GM21367 (cell line): ENCODE results near the gene EMILIN2.
"Not testable (repeated sequence)": the region's sequence is repeated elsewhere in the genome, so short reads cannot be mapped to it uniquely, and the experiment has no call there.

Source experiments
- ATAC-seq: cut with Tn5 transposase; IDR thresholded peaks from one replicate; pipeline ENCODE4 v1.9.1; 2021; ENCODE audit not compliant: unreplicated experiment

Gene EMILIN2

DNA sequence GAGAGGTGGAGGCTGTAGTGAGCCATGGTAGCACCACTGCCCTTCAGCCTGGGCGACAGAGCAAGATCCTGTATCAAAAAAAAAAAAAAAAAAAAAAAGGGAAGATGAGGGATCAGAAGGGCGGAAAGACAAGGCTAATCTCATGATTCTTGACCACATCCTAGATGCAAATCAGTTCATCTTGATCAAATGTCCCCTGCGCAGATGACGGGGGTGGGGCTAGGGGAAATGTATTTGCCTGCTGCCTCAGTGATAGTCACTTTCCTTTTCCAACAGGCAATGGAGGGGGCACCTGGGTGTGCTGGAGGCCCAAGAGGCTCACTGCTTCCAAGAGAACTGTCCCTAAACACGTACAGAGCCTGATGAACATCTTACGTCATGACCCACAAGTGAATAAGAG is 3.7 kb upstream of the EMILIN2 start:
- no peak for ATAC-seq

DNA sequence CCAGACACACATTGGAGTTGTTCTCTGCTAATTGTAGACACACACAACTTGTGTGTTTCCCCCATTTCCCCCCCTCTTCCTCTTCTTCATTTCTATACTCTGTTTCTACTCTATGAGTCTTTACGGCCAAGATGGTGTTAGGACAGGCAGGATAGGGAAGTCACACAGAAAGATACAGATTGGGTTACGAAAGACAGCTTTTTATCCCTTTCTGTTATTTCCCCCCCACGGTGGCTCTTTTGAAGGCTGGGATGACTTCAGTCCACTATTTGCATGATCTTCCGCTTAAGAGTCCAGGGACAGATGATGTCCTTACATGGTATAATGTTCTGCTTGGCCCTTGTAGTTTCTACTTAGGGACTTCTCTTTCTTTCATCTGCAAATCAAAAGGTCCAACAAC is 1.6 kb upstream of the EMILIN2 start:
- no peak for ATAC-seq

DNA sequence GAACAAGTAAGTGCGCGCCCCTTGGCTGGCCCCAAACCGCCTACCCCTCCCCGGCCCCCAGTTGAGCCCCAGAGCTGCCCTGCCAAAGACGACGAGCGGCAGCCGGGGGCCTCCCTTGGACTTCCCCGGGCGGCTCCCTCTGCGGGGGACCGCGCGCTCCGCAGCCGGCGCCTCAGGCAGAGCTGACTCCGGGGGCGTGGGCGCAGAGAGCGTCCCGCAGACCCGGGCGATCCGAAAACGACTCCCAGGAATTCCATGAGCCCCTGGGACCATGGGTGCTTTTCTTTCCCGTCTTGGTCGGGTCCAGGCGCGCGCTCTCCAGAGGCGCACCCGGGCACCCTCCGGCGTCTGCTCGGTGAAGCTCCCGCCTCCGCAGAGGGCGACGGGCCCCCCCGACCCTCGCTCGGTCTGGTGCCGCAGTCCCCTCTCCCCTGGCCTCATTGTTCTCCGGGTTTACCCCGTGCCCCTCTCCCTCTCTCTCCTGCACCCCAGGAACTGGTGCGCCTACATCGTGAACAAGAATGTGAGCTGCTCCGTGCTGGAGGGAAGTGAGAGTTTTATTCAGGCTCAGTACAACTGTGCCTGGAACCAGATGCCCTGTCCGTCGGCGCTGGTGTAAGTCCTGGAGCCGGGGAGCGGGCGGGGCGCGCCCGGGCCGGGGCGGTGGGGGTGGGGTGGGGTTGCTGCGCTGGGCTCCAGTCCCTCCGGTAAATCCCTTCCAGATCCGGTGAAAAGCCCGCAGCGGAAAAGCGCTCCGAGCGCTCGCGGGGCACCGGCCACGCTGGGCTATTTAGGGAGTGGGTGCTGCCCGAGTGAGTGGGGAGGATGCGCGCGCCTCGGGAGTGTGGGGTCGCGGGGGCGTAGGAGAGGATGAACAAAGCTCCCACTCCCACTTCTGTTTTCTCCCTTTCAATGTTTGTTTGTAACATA is 776 bp downstream of the EMILIN2 start:
- ATAC-seq: peak; percentile 29

DNA sequence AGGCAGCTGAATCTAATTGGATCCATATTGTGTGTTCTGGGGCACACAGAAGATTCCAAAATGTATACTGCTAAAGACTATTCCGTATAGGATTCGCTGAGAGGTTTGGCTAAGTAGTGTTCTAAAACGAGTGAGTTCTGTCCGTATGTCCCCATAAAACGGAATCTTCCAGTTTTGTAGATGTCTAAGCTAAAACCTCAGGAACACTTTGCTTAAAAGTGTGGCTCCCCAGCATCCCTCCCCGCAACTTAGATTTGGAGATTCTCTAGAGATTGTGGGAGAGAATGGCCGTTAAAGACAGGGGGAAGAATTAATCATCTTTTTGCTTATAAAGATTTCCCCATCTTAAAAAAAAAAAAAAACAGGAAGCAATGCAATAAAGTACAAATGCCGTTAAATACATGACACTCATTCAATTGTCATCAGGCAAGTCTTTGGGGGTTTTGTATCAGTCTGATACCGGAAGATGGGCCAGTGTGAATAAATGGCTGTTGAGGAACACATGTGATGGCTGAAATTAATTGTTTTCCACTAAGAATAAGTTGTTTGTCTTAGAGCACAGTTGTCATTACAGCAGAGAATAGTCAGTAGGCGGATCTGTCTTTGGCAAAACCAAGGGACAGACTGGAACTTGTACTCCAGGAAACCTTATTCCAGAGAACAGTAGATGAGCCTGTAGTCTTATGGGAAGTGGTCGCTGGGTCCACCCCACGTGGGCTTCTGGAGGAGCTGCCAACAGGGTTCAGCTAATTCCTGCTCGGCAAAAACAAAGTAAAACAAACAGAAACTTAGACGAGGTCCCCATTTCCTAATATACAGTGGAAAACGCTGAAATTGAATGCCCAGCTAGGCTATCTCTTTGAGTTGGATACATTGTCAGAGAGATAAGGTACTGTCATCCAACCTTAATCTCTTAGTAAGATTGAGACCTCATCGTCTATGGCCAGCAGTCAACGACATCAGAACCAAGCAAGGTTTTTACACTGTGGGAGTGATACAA is 1.7 kb downstream of the EMILIN2 start:
- ATAC-seq: no peak

DNA sequence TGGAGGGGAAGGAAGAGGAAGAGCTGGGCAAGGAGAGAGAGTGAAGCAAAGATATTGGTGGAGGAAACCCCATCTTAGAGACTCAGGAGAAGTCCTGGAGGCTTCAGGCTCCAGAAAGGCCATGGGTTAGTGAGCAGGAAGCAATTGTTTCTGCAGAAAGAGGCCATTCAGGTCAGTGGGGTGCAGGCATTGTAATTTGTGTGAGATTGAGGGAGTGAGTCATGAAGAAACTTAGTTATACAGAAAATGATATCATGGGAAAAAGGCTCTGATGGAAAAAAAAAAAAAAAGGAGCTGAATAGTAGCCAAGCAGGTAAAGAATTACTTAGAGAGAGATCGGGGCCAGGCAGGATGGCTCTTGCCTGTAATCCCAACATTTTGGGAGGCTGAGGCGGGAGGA is 4.0 kb downstream of the EMILIN2 start:
- no peak for ATAC-seq

DNA sequence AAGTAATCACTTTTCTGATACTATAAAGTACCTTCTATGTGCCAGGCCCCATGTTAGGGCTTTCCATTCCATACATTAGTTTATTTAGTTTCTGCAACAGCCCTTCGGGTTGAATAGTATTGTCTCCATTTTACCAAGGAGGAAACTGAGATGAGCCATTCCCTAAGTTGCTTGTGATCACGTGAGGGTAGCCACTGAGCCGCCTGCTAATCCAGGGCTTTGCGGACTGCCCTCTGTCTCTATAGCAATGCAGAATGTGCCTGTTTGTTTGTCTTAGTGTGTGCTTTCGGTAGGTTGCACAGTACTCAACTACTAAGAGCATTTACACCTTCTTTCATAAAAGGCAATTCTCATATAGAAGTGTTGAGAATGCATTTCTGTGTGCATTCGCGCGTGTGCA is 5.0 kb downstream of the EMILIN2 start:
- no peak for ATAC-seq

DNA sequence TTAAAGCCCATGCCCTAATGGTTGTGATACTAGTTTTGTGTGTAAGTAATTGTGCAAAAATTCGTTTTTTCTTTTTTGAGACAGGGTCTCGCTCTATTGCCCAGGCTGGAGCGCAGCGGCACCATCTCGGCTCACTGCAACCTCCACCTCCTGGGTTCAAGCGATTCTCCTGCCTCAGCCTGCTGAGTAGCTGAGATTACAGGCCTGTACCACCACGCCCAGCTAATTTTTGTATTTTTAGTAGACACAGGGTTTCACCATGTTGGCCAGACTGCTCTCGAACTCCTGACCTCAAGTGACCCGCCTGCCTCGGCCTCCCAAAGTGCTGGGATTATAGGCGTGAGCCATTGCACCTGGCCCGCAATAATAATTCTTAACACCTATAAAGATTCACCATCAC is 5.7 kb downstream of the EMILIN2 start:
- not testable (repeated sequence) for ATAC-seq

DNA sequence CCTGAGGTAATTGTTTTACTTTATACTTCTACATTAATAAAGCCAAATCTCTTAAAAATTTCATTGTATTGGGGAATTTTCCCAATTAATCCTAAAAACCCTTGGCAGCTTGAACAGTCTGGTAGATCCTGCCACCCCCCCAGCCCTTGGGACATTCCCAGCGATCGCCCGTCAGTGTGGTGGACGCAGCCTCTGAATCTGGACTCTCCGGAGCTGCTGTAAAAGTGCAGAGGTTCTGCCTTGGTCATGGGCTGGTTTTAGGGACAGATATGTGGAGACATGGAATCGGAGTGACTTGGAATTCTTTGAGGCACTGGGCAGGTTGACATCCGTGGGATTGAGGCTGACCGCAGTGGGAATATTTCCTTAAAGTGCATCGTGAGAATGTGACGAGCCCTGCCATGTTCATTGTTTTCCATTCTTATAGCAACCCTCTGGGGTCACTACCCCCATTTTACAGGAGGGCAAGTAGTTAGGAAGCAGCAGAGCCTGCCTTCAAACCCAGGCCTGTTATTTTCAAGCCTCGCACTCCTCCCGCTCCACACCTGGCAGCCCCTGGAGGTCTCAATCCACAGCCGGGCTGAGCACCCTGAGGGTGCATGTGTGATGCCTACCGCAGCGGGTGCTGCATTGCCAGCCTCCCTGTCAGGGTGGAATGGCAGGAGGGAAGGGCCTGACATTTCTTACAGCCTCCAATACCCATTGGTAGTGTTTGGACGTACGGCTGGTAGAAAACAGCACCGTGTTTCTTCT is 6.5 kb downstream of the EMILIN2 start:
- ATAC-seq: no peak

DNA sequence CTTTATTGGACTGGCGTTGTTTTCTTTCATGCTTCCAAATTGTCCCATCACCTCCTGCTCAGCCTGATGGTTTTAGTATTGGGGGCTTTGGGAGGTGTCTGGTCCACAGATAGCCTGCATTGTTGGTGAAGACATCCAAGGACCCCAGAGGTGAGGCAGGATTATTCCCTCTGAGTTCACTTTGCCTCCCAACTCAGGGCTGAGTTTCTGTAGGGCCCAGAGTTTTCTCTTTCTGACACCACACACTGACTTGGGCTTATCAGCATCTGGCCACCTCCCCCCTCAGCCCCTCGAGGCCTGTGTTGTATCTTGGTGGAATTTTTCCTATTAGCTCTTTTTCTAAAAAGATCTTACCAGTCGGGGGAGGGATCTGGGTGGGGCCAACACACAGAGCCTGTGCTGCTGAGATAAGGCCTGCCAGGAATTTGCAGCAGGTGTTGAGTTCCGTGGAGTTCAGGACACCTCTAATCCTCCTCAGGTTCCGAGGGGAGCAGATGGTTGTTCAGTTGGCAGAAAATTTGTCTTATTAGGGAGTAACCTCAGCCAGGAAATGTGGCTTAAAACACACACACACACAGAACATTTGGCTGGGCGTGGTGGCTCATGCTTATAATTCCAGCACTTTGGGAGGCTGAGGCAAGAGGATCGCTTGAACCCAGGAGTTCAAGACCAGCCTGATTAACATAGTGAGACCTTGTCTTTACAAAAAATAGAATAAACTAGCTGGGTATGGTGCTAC is 7.3 kb downstream of the EMILIN2 start:
- no peak for ATAC-seq

DNA sequence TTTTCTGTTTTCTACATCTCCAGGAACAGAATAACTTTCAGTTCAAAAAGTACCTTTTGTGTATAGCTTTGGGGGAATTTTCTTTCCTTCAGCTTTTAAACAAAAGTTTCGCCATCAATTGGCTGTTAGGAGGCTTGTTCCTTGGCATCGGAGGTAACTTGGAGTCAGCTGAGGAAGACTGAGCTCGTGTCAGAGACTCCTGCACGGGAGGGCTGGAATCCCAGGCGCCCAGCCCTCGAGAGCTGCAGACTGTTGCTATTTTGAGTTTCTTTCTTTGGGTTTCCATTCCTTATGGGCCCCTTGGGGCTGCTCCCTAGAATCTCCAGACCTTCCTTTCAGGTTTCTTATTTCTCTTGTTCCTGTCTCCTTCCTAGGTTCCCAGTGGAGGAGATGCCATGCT is 8.1 kb downstream of the EMILIN2 start:
- no peak for ATAC-seq

DNA sequence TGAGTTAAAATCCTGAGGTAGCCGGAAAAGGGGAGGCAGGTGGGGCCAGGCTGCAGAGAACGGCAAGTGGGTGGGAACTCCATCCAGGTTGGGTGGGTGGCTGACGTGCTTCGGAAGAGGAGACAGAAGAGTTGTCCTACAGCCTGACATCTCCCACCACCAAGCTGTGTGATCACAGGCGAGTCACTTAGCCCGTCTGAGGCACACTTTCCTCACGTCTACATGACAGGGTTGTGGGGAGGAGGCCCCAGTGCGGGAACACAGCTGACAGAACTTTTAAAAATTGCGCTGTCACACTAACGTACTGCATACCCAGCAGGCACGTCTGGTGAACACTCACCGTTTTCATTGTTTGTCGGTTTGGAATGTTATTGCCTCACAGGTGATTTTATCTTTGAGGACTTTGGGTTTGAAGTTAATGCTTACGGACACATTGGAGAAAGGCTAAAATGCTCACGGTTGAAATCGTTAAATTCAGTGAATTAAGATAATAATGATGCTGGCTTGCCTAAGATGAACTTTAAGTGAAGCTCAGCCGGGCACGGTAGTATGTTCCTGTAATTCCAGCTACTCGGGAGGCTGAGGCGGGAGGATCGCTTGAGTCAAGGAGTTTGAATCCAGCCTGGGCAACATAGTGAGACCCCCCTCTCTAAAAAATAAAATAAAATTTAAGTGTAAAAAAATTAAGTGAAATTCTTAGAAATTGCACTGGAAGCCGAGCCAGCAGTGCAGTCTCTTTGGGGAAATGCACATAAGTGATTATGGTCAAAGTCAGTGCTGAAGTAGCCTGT is 8.9 kb downstream of the EMILIN2 start:
- ATAC-seq: no peak

DNA sequence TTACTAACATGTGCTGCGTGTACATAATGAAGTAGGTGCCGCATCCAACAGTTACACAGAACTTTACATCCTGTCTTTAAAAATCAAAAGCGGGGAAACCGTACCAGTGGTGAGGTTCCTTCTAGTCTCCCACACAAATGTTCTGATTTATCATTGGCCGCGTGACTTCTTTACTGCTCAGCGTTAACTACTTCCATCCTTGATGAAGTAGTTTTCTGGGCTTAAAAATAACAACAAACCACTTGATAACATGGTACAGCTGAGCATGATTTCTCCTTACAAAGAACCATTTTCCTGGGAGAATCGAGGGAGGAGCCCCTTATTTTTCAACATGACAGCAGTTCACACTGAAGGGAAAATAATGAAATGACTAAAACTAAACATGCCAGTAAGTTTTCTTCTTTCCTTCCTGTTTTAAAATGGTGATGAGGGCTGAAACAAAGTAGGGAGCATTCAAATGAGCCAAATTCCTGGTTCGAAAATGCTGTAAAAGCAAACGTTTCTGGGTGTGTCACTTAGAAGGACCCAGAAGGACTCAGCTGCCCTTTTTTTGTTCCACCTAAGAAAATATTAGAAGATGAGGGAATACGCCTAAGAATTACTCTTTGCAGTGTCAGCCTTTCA is 9.9 kb downstream of the EMILIN2 start:
- no peak for ATAC-seq

DNA sequence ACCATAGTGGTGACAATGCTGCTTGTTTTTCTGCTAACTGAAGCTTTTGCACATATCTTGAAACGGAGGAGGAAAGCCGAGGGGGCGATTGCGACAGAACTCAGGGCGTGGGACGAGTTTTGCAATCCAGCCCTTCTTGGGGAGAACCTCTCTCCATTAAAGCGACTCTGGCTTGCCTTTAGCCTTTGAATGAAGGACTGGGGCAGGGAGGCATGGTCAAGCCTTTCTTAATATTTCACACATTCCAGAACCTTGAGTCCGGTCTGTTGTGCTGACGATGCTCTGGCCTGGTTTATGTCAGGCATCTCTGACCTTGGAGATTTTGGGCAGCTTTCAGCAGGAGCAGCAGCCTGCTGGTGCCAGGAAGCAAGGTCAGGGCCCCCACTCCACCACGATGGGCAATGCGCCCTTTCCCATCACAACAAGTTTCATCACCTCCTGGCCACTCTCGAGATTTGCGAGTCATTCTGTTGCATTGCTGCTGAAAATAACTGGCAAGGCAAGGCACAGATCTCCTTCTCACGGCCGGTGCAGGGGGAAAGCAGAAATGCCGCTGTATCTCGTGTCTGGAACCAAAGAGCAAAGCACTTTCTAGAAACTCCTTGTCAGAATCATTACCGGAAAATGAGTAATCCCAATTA is 10.8 kb downstream of the EMILIN2 start:
- no peak for ATAC-seq

DNA sequence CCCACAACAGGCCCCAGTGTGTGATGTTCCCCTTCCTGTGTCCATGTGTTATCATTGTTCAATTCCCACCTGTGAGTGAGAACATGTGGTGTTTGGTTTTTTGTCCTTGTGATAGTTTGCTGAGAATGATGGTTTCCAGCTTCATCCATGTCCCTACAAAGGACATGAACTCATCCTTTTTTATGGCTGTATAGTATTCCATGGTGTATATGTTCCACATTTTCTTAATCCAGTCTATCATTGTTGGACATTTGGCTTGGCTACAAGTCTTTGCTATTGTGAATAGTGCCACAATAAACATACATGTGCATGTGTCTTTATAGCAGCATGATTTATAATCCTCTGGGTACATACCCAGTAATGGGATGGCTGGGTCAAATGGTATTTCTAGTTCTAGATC is 13.6 kb downstream of the EMILIN2 start:
- not testable (repeated sequence) for ATAC-seq

DNA sequence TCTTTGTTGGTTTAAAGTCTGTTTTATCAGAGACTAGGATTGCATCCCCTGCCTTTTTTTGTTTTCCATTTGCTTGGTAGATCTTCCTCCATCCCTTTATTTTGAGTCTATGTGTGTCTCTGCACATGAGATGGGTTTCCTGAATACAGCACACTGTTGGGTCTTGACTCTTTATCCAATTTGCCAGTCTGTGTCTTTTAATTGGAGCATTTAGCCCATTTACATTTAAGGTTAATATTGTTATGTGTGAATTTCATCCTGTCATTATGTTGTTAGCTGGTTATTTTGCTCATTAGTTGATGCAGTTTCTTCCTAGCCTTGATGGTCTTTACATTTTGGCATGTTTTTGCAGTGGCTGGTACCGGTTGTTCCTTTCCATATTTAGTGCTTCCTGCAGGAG is 17.2 kb downstream of the EMILIN2 start:
- ATAC-seq: not testable (repeated sequence)

DNA sequence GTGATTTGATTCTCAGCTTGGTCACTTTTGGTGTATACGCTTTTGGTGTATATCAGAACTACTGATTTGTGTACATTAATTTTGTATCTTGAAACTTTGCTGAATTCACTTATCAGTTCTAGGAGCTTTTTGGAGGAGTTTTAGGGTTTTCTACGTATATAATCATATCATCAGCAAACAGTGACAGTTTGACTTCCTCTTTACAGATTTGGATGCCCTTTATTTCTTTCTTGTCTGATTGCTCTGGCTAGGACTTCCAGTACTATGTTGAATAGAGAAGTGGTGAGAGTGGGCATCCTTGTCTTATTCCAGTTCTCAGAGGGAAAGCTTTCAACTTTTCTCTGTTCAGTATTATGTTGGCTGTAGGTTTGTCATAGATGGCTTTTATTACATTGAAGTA is 19.7 kb downstream of the EMILIN2 start:
- not testable (repeated sequence) for ATAC-seq

DNA sequence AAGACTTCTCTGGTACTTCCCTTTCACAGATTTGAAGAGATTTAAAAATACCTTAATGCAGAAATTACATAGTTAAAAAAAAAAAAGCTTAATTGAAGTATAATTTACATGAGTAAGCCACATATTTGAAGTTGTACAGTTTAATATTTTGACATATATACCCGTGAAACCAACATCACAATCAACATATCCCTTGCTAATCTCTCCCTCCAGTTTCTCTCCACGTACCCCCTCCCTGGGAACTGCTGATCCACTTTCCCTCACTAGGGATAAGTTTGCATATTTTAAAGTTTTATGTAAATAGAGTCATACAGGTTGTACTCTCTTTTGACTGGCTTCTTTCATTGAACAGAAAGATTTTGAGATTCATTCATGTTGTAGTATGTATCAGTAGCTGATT is 22.4 kb downstream of the EMILIN2 start:
- ATAC-seq: no peak

DNA sequence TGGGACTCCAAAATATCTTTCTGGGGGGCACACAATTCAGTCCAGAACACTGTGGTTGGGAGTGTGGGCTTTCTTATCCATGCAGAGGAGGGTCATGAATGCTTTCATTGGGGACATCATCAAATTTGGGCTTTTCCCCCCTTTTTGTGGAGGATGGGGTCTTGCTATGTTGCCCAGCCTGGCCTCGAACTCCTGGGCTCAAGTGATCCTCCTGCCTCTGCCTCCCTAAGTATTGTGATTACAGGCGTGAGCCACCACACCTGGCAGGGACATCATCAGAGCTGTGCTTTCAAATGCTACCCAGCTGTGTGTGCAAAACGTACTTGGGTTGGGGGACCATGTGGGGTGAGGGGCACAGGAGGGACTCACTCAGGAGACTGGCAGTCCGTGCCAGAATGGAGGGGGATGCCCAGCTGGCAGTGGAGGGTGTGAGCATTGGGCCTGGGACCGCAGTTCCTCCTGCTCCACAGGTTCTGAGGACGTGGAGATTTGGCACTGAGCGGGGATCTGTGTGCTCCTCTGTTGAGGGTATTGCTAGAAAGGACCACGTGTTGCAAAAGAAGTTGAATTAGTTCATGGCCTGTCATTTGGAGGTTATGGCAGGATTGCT is 24.4 kb downstream of the EMILIN2 start:
- ATAC-seq: no peak
